Naive thymus-derived CD4-positive, alpha-beta T cell (primary cell): ENCODE results near the gene SRRM2. TPM values are rescaled to one million over a fixed set of nuclear protein-coding genes. Genes with fewer than 3 reads are reported as not detected.

Source experiments
- ATAC-seq: fragments of 150-1000 bp; cut with Tn5 transposase; 2 replicates; pipeline ENCODE4 v1.10.0; 2021; ENCODE audit warnings: mild to moderate bottlenecking, moderate library complexity
- CTCF ChIA-PET: fragments of 350-600 bp; sonication (Branson Sonifier 250); formaldehyde crosslinking; loops from one replicate; lab custom pipeline; 2021; ENCODE audit warnings: antibody characterized with exemption; lab: Charles Lee
- POLR2A ChIA-PET: fragments of 350-600 bp; sonication (Branson Sonifier 250); formaldehyde crosslinking; loops from one replicate; lab custom pipeline; 2021; ENCODE audit warnings: antibody characterized with exemption, inconsistent platforms; lab: Charles Lee
- DNase-seq, 9 donors: peaks; one replicate each; pipeline versions ENCODE4 v3.0.0 to v3.0.0-alpha.2; 2020 to 2022; ENCODE audit warnings: mixed read lengths in 1 of 9
- H3K27ac ChIP-seq: one replicate; pipeline ENCODE4 v1.7.0; 2013; ENCODE audit warnings: mild to moderate bottlenecking, low read depth, low read length, moderate library complexity
- H3K27me3 ChIP-seq, 2 donors: one replicate each; pipeline ENCODE4 v1.7.0; 2013; ENCODE audit warnings: low read length in 2 of 2, mild to moderate bottlenecking in 2 of 2, moderate library complexity in 2 of 2; ENCODE audit not compliant: control insufficient read depth in 2 of 2, insufficient read depth in 2 of 2
- H3K36me3 ChIP-seq, 3 experiments: 1 replicate in 2 of 3; 2 replicates in 1 of 3; pipeline ENCODE4 v1.7.0; 2013; ENCODE audit warnings: low read length in 3 of 3, mild to moderate bottlenecking in 3 of 3, moderate library complexity in 1 of 3; ENCODE audit not compliant: insufficient read depth in 3 of 3, control insufficient read depth in 2 of 3
- H3K4me1 ChIP-seq, 2 donors: one replicate each; pipeline ENCODE4 v1.7.0; 2013; ENCODE audit warnings: low read length in 2 of 2, mild to moderate bottlenecking in 2 of 2, moderate library complexity in 1 of 2; ENCODE audit not compliant: control insufficient read depth in 2 of 2, insufficient read depth in 2 of 2
- H3K4me3 ChIP-seq: 2 replicates; pipeline ENCODE4 v1.7.0; 2013; ENCODE audit warnings: mild to moderate bottlenecking, low read length
- H3K9me3 ChIP-seq, 3 experiments: 1 replicate in 2 of 3; 2 replicates in 1 of 3; pipeline ENCODE4 v1.7.0; 2013; ENCODE audit warnings: low read length in 3 of 3; ENCODE audit not compliant: control insufficient read depth in 2 of 3
- H3K27ac Mint-ChIP-seq, 9 donors: one replicate each; pipeline ENCODE4 v1.8.0; 2020 to 2022; ENCODE audit warnings: mixed read lengths in 9 of 9, mild to moderate bottlenecking in 8 of 9, moderate library complexity in 5 of 9, inconsistent platforms in 2 of 9
- H3K27me3 Mint-ChIP-seq, 5 donors: one replicate each; pipeline ENCODE4 v1.8.0; 2021 to 2022; ENCODE audit warnings: mixed read lengths in 5 of 5, mild to moderate bottlenecking in 1 of 5
- H3K36me3 Mint-ChIP-seq, 5 donors: one replicate each; pipeline ENCODE4 v1.8.0; 2020 to 2022; ENCODE audit warnings: mixed read lengths in 5 of 5, mild to moderate bottlenecking in 3 of 5, inconsistent platforms in 1 of 5
- H3K4me1 Mint-ChIP-seq, 7 donors: one replicate each; pipeline ENCODE4 v1.8.0; 2020 to 2022; ENCODE audit warnings: mixed read lengths in 7 of 7, mild to moderate bottlenecking in 3 of 7, inconsistent platforms in 1 of 7
- H3K4me3 Mint-ChIP-seq, 10 donors: one replicate each; pipeline ENCODE4 v1.8.0; 2020 to 2022; ENCODE audit warnings: mild to moderate bottlenecking in 10 of 10, mixed read lengths in 10 of 10, moderate library complexity in 6 of 10, inconsistent platforms in 2 of 10
- H3K9me3 Mint-ChIP-seq, 11 donors: one replicate each; pipeline ENCODE4 v1.8.0; 2020 to 2022; ENCODE audit warnings: mixed read lengths in 11 of 11, mild to moderate bottlenecking in 4 of 11, inconsistent platforms in 1 of 11, moderate library complexity in 1 of 11
- intact Hi-C, 2 donors: fragments of 100-400 bp; cut with micrococcal nuclease; formaldehyde crosslinking; loops; one replicate each; pipeline ENCODE4 v1.15.1; 2023
- polyA plus RNA-seq, 2 donors: library from polyadenylated mRNA; unstranded; fragments of 300-500 nt; fragmentation: Illumina TruSeq; gene quantifications; one replicate each; pipeline ENCODE4 v1.2.3, GENCODE V29; 2021
- total RNA-seq, 6 experiments: library from RNA in 5 of 6; stranded (reverse) in 5 of 6; gene quantifications; 1 replicate in 5 of 6; 2 replicates in 1 of 6; pipeline ENCODE4 v1.2.3 and lab custom pipeline; 2021 to 2026

The SRRM2 gene
- total and polyA plus RNA-seq, 7 experiments from 2014 or later = 52.1 to 1,259 (median 1,016) TPM

DNA sequence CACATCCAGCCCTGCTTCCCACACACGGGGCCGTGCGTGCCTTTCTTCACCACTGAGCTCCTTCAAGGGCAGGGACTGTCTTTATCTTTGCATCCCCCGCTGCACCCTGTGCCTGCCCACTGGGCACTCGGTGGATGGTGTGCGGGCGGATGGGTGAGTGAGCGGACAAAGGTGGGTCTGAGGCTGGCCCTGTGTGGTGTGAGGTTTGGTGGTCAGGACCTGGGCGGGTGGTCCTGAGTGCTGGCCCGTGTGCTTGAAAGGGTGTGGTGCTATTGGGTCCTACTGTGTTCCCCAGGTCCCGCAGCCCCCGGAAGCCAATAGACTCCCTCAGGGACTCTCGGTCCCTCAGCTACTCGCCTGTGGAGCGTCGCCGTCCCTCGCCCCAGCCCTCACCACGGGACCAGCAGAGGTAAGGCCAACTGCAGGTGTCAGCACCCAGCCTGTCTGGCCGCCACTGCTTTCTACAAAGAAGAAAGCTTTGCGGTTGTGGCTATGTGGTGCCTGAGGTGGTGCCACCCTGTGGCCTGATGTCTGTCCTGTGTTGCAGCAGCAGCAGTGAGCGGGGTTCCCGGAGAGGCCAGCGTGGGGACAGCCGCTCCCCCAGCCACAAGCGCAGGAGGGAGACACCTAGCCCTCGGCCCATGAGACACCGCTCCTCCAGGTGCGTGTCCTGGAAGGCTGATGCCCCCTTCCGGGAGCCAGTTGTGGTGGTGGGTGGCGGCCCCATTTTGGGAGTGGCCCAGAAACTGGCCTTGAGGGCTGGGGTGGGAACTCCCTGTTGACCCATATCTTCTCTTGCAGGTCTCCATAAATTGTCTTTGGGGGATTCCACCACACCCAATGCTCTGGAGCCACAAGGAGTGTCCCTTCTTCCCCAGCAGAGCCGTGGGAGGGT lies 17.9 kb downstream of the SRRM2 start:
- H3K9me3 Mint-ChIP-seq = peaks cover 0 to 15% (median 0%) of the 10 kb centered on the region in 11 donors
- intact Hi-C loops = loop anchor here in 1 of 2 donors (10.0 kb wide), 2 partner anchors 364 to 506 kb away; partner anchors contain the start of genes RNPS1 and ZNF213
- H3K36me3 ChIP-seq = peaks cover 37 to 97% (median 47%) of the 10 kb centered on the region in 3 experiments
- no peak overlapping the region for H3K27ac ChIP-seq
- peak overlapping the region in 1 of 10 donors; percentile 61 for H3K4me3 Mint-ChIP-seq
- peak overlapping the region in 4 of 9 donors; percentile 21 to 65 (median 52) for H3K27ac Mint-ChIP-seq
- ATAC-seq (peak; percentile 28), DNase-seq (peak in 1 of 9 donors; percentile 7)
- no peak overlapping the region for H3K4me3 ChIP-seq
- peaks cover 8 to 54% (median 35%) of the 10 kb centered on the region in 5 donors for H3K36me3 Mint-ChIP-seq
- no peaks in the 10 kb centered on the region for H3K27me3 Mint-ChIP-seq
- POLR2A ChIA-PET = no interaction called here
- no peaks in the 10 kb centered on the region for H3K9me3 ChIP-seq
- H3K4me1 ChIP-seq = peaks cover 0 to 1% of the 10 kb centered on the region in 2 donors
- H3K27me3 ChIP-seq = no peaks in the 10 kb centered on the region
- peaks cover 5 to 40% (median 17%) of the 10 kb centered on the region in 7 donors for H3K4me1 Mint-ChIP-seq
- CTCF ChIA-PET = no interaction called here

DNA sequence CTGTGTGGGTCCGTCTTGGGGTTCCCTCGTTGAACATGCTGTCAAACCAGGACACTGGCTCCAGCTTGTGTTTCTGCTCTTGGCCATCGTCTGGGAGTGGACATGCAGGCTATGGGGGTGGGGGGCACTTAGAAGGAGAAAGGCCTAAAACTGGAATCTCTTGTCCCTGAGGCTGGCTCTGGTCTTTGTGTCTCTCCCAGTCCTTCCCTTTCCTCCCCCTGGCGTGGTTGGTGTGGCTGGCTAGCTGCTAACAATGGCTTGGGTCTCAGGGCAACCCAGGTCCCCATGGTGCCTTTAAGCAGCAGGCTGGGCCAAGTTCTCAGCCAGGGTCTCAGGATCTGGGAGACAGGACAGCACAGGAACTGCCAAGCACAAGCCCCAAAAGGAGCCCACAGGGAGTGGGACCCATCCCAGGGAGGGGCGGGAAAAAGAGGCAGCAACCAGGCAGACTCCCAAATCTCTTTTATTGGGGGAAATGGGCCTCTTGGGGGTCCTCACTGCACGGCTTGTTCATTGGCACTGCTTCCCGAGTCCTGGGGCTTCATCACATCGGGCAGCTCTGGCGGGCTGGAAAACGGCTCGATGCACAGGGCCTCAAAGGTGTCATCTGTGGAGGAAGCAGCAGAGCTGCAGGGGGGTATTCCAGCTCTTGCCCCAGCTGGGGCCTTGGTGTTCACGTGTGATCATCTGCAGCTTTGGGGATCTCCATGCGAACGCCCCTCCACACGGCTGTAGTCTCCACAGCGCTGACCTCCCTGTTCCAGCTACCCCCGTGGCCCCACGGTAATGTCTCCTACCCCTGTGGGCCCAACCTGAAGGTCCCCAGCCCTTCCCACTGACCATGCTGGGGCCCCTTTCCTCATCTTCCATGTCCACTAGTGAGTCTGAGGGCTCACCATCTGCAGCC lies 19.3 kb downstream of the SRRM2 start:
- no peaks in the 10 kb centered on the region for H3K27me3 Mint-ChIP-seq
- DNase-seq (peak in 1 of 9 donors; percentile 12), ATAC-seq (no peak)
- intact Hi-C loops = loop anchor here in 1 of 2 donors (1.0 to 10.0 kb wide), 3 partner anchors 18 to 507 kb away; partner anchors contain the start of genes RNPS1 and ZNF213
- H3K9me3 ChIP-seq = no peaks in the 10 kb centered on the region
- no peak overlapping the region for H3K4me3 ChIP-seq
- H3K9me3 Mint-ChIP-seq = peaks cover 0 to 10% (median 0%) of the 10 kb centered on the region in 11 donors
- no peak overlapping the region for H3K4me3 Mint-ChIP-seq
- H3K27ac ChIP-seq = no peak overlapping the region
- peaks cover 34 to 85% (median 43%) of the 10 kb centered on the region in 3 experiments for H3K36me3 ChIP-seq
- peaks cover 17 to 43% (median 25%) of the 10 kb centered on the region in 7 donors for H3K4me1 Mint-ChIP-seq
- POLR2A ChIA-PET = interaction anchor here (1.0 kb wide), 1 partner anchor 13 kb away, joined by 3 read pairs; no protein-coding TSS in a partner anchor
- CTCF ChIA-PET = no interaction called here
- peak overlapping the region in 8 of 9 donors; percentile 6 to 75 (median 52) for H3K27ac Mint-ChIP-seq
- no peaks in the 10 kb centered on the region for H3K27me3 ChIP-seq
- peaks cover 11% of the 10 kb centered on the region in 2 donors for H3K4me1 ChIP-seq
- H3K36me3 Mint-ChIP-seq = peaks cover 4 to 39% (median 21%) of the 10 kb centered on the region in 5 donors

GRCh38 chr16:2773188-2773968 lies 20.9 kb downstream of the SRRM2 start:
- no peak overlapping the region for H3K4me3 ChIP-seq
- CTCF ChIA-PET = no interaction called here
- peaks cover 13 to 14% of the 10 kb centered on the region in 2 donors for H3K4me1 ChIP-seq
- ATAC-seq = no peak
- no peaks in the 10 kb centered on the region for H3K9me3 ChIP-seq
- Mint-ChIP-seq H3K4me1 (peaks cover 21 to 44% (median 30%) of the 10 kb centered on the region in 7 donors), H3K27me3 (no peaks in the 10 kb centered on the region), H3K9me3 (peaks cover 0 to 5% (median 0%) of the 10 kb centered on the region in 11 donors), H3K4me3 (no peak overlapping the region), H3K36me3 (peaks cover 4 to 31% (median 16%) of the 10 kb centered on the region in 5 donors), H3K27ac (peak overlapping the region in 3 of 9 donors; percentile 52 to 75 (median 67))
- no peak overlapping the region for H3K27ac ChIP-seq
- DNase-seq = no peak
- H3K36me3 ChIP-seq = peaks cover 22 to 77% (median 27%) of the 10 kb centered on the region in 3 experiments
- POLR2A ChIA-PET = interaction anchor here (3.9 kb wide), 1 partner anchor 21 kb away, joined by 50 read pairs; the partner anchor contains the start of gene SRRM2
- H3K27me3 ChIP-seq = no peaks in the 10 kb centered on the region
- intact Hi-C loops = loop anchor here in 1 of 2 donors (10.0 kb wide), 2 partner anchors 361 to 509 kb away; partner anchors contain the start of genes RNPS1 and ZNF213

GRCh38 chr16:2774161-2774891 lies 21.9 kb downstream of the SRRM2 start:
- Histone ChIP-seq H3K27ac (peak overlapping the region; percentile 31), H3K9me3 (no peaks in the 10 kb centered on the region), H3K27me3 (no peaks in the 10 kb centered on the region), H3K4me1 (peaks cover 19 to 24% of the 10 kb centered on the region in 2 donors), H3K36me3 (peaks cover 16 to 67% (median 19%) of the 10 kb centered on the region in 3 experiments), H3K4me3 (no peak overlapping the region)
- H3K27me3 Mint-ChIP-seq = no peaks in the 10 kb centered on the region
- H3K9me3 Mint-ChIP-seq = peaks cover 0 to 5% (median 0%) of the 10 kb centered on the region in 11 donors
- H3K4me3 Mint-ChIP-seq = peak overlapping the region in 4 of 10 donors; percentile 6 to 97 (median 60)
- no peak for DNase-seq
- H3K36me3 Mint-ChIP-seq = peaks cover 4 to 25% (median 15%) of the 10 kb centered on the region in 5 donors
- ChIA-PET CTCF (no interaction called here), POLR2A (interaction anchor here (0.6 to 3.9 kb wide), 2 partner anchors 12 to 22 kb away, joined by 3 to 50 read pairs; partner anchors contain the start of gene SRRM2)
- ATAC-seq = no peak
- H3K4me1 Mint-ChIP-seq = peaks cover 25 to 51% (median 37%) of the 10 kb centered on the region in 7 donors
- intact Hi-C loops = loop anchor here in 1 of 2 donors (10.0 kb wide), 2 partner anchors 360 to 510 kb away; partner anchors contain the start of genes RNPS1 and ZNF213
- peak overlapping the region in 7 of 9 donors; percentile 9 to 67 (median 24) for H3K27ac Mint-ChIP-seq

DNA sequence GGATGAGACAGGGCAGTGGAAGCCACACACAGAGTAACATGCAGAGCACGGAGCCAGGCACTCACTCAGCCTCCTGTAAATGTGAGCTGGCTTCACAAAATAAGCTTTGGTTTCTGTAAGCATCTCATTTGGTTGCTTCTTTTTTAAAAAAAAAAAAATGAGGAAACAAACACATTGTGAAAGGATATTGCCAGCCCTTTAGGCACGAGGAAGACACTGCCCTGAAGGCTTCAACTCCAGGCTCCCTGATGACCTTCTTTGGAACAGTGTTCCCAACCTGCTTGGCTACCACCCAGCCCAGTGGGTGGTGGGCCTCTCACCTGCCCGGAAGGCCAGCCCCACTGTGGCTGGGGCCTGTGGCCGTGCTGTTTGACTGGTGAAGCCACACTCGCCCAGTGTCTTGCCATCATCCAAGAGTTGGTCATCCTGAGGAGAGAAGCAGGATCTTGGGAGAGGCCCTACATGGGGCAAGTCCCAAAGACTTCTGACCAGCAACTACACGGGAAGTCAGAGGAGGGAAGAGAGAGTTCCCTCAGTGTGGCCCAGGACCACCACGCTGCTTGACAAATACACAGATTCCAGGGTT lies 22.8 kb downstream of the SRRM2 start:
- ATAC-seq (no peak), DNase-seq (peak in 1 of 9 donors; percentile 9)
- Histone ChIP-seq H3K27me3 (no peaks in the 10 kb centered on the region), H3K36me3 (peaks cover 12 to 58% (median 12%) of the 10 kb centered on the region in 3 experiments), H3K4me1 (peaks cover 19 to 24% of the 10 kb centered on the region in 2 donors), H3K4me3 (no peak overlapping the region), H3K27ac (peak overlapping the region; percentile 31), H3K9me3 (no peaks in the 10 kb centered on the region)
- CTCF ChIA-PET = no interaction called here
- intact Hi-C loops = loop anchor here (5.0 to 10.0 kb wide), 5 partner anchors 92 to 618 kb away; partner anchors contain the start of genes FLYWCH2 (in 1 of the 2), RNPS1 (in 1 of the 2), TRAF7 (in 1 of the 2) and ZNF213 (in 1 of the 2)
- Mint-ChIP-seq H3K4me1 (peaks cover 20 to 57% (median 34%) of the 10 kb centered on the region in 7 donors), H3K36me3 (peaks cover 4 to 18% (median 11%) of the 10 kb centered on the region in 5 donors), H3K27me3 (no peaks in the 10 kb centered on the region), H3K4me3 (peak overlapping the region; percentile 64 to 97 (median 94)), H3K27ac (peak overlapping the region in 5 of 9 donors; percentile 22 to 99 (median 93)), H3K9me3 (peaks cover 0 to 2% (median 0%) of the 10 kb centered on the region in 11 donors)
- POLR2A ChIA-PET = interaction anchor here (1.3 to 3.9 kb wide), 3 partner anchors 8 to 22 kb away, joined by 3 to 50 read pairs (median 5); partner anchors contain the start of gene SRRM2
